NB4 (cell line): ENCODE data around the gene PTPN1.

Experiments
- DNase-seq: peaks from one replicate; pipeline ENCODE4 v3.0.0; 2010; ENCODE audit warnings: low read depth
- H3K4me3 ChIP-seq: one replicate; pipeline ENCODE4 v1.5.1; 2011; ENCODE audit warnings: mild to moderate bottlenecking, low read depth, low read length, moderate library complexity
- CTCF ChIP-seq: IDR thresholded peaks from one replicate; pipeline ENCODE4 v1.5.1; 2012; ENCODE audit warnings: low read depth, low read length
- MAX ChIP-seq: IDR thresholded peaks from 2 replicates; pipeline ENCODE4 v1.6.1; 2011; ENCODE audit warnings: low read depth, low read length
- MYC ChIP-seq: IDR thresholded peaks from 2 replicates; pipeline ENCODE4 v1.6.1; 2011; ENCODE audit warnings: low read depth, low read length
- POLR2A ChIP-seq: IDR thresholded peaks from 2 replicates; pipeline ENCODE4 v1.6.1; 2011; ENCODE audit warnings: mild to moderate bottlenecking; ENCODE audit not compliant: insufficient read length; ENCODE audit errors: extremely low read depth

PTPN1 gene

GRCh38 chr20:50621068-50621665 lies 111.0 kb downstream of the PTPN1 start:
- no peak for TF ChIP-seq POLR2A
- TF ChIP-seq MAX = no peak
- no peak for TF ChIP-seq CTCF
- no peak for TF ChIP-seq MYC
- no peak overlapping the region for H3K4me3 ChIP-seq
- DNase-seq = no peak

GRCh38 chr20:50624351-50625016 lies 114.3 kb downstream of the PTPN1 start:
- TF ChIP-seq MAX (no peak), CTCF (no peak), POLR2A (no peak), MYC (no peak)
- no peak overlapping the region for H3K4me3 ChIP-seq
- DNase-seq = no peak

- TF ChIP-seq CTCF (peak; percentile 89), MAX (peak; percentile 28; the same call in 1 of the 2 replicates), POLR2A (no peak), MYC (no peak)
- DNase-seq = peak; percentile 79
Observed at GRCh38 chr20:50625986-50626677, 115.9 kb downstream of the PTPN1 start.

GRCh38 chr20:50627747-50628146 lies 117.6 kb downstream of the PTPN1 start:
- no peak for TF ChIP-seq CTCF
- TF ChIP-seq MAX = no peak
- no peak for TF ChIP-seq POLR2A
- no peak for TF ChIP-seq MYC
- DNase-seq = no peak
- no peak overlapping the region for H3K4me3 ChIP-seq

More at GRCh38 chr20:50625986-50626677, 115.9 kb downstream of the PTPN1 start:
- no peak overlapping the region for H3K4me3 ChIP-seq

- TF ChIP-seq CTCF (no peak), MYC (no peak), POLR2A (no peak), MAX (no peak)
- H3K4me3 ChIP-seq = no peak overlapping the region
- peak; percentile 65 for DNase-seq
Observed at GRCh38 chr20:50628332-50628731, 118.1 kb downstream of the PTPN1 start.
